Measurements from ENCODE around the gene ORC3.

GRCh38 chr6:87574237-87574804 lies 15.6 kb upstream of the ORC3 start:
- TF ChIP-seq EZH2 (IDR thresholded peaks at IDR 0.05; ENCODE audit: borderline replicate concordance, low read depth, low read length, severe bottlenecking) (no peak), POLR2A (IDR thresholded peaks at IDR 0.05; ENCODE audit: low read depth, low read length) (no peak), MYC (IDR thresholded peaks at IDR 0.05; ENCODE audit: low read depth, low read length) (no peak), CTCF (IDR thresholded peaks at IDR 0.05; ENCODE audit: extremely low read depth in 1 of 2, insufficient read depth in 1 of 2, low read depth in 1 of 2, low read length in 2 of 2) (no peak), JUN (IDR thresholded peaks at IDR 0.05; ENCODE audit: borderline replicate concordance, insufficient read depth, insufficient read length, low read depth) (no peak), POLR2AphosphoS5 (IDR thresholded peaks at IDR 0.05; ENCODE audit: insufficient read depth, low read depth, low read length) (no peak), MAX (IDR thresholded peaks at IDR 0.05; ENCODE audit: insufficient read depth, insufficient read length) (no peak), GATA2 (IDR thresholded peaks at IDR 0.05; ENCODE audit: insufficient read depth, insufficient read length, low read depth, low read length) (no peak), FOS (IDR thresholded peaks at IDR 0.05; ENCODE audit: borderline replicate concordance, insufficient read depth, low read length) (no peak)
